SJSA1 (cell line): Measurements from ENCODE around the gene ATAD2B. TPM values are rescaled to one million over a fixed set of nuclear protein-coding genes. Genes with fewer than 3 reads are reported as not detected.
"Not testable (repeated sequence)": the region's sequence is repeated elsewhere in the genome, so short reads cannot be mapped to it uniquely, and the experiment has no call there.

Experiments
- DNase-seq, 2 experiments: peaks; one replicate each; pipeline ENCODE4 v3.0.0-alpha.2; 2015 to 2020; ENCODE audit warnings: low spot score in 2 of 2, low read depth in 1 of 2
- H3K27ac ChIP-seq: fragments of 250-450 bp; sonication (Bioruptor Pico); 2 replicates; pipeline ENCODE4 v1.5.1; 2020; ENCODE audit warnings: mild to moderate bottlenecking, moderate library complexity
- H3K27me3 ChIP-seq: fragments of 250-450 bp; sonication (Bioruptor Pico); replicated peaks from 2 replicates; pipeline ENCODE4 v1.5.1; 2020; ENCODE audit warnings: mild to moderate bottlenecking, moderate library complexity
- H3K36me3 ChIP-seq: fragments of 250-450 bp; sonication (Bioruptor Pico); 2 replicates; pipeline ENCODE4 v1.5.1; 2020; ENCODE audit warnings: mild to moderate bottlenecking
- H3K4me1 ChIP-seq: fragments of 250-450 bp; sonication (Bioruptor Pico); replicated peaks from 2 replicates; pipeline ENCODE4 v1.6.1; 2021; ENCODE audit warnings: mild to moderate bottlenecking
- H3K4me3 ChIP-seq: fragments of 250-450 bp; sonication (Bioruptor Pico); 2 replicates; pipeline ENCODE4 v1.5.1; 2020; ENCODE audit warnings: mild to moderate bottlenecking
- H3K9me3 ChIP-seq: fragments of 250-450 bp; sonication (Bioruptor Pico); replicated peaks from 2 replicates; pipeline ENCODE4 v1.5.1; 2020; ENCODE audit warnings: mild to moderate bottlenecking
- total RNA-seq: library from RNA; depleted of rRNA; stranded (reverse); fragments of >200 nt; shearing (Covaris generic); gene quantifications from 2 replicates; pipeline ENCODE4 v1.2.3, GENCODE V29; 2014; rRNA removed

Gene ATAD2B
- total RNA-seq, result 6.7 and 13.5 TPM in 2 replicates

DNA sequence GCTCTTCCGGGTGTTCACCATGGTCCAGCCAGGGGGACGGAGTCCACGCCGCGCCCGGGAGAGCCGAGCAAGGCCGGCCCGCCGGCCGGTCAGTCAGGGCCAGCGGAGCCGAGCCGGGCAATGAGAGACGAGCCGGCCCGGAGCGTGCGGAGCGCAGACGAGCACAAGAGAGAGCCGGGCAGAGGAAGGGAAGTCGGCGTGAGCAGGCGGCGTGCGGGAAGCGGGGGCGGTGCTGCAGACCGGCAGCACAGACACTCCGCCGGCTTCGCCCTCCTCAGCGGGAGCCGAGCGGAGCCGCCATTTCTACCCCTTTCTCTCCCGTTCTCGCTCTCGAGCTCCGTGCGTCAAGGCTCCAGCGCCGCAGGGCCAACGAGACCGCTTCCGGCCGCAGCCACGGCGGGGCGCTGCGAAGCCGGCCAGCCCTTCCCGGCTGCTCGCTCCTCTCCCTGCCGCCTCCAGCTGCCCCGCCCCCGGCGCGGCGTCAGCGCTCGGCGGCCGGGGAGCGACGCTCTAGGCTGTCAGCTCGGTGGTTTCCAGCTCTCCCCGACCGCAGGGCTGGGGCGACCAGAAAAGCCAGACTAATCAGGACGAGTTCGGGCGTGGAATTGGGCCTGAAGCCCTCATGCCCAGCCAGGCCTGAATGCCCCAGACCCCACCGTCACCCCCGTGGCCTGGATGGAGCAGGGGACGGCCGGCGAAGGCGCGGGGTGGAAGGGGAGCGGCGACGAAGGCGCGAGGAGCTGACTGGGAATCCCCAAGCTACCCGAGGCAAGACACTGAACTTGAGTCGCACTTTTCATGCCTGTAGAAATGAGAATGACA, at the start of gene ATAD2B:
Gene ATAD2B (minus strand): TSS at position 374 of the 822 bp plus-strand sequence. CDS start 353 bp downstream, at position 21.
- Histone ChIP-seq H3K36me3 (peaks cover 8% of the 10 kb centered on the region), H3K27me3 (no peaks in the 10 kb centered on the region), H3K4me1 (peaks cover 9% of the 10 kb centered on the region; the same call in 1 of the 2 replicates), H3K4me3 (peak within 1 kb of the TSS; percentile 74), H3K9me3 (no peaks in the 10 kb centered on the region), H3K27ac (peak within 1 kb of the TSS; percentile 87)
- DNase-seq, result peak; percentile 92 to 99

DNA sequence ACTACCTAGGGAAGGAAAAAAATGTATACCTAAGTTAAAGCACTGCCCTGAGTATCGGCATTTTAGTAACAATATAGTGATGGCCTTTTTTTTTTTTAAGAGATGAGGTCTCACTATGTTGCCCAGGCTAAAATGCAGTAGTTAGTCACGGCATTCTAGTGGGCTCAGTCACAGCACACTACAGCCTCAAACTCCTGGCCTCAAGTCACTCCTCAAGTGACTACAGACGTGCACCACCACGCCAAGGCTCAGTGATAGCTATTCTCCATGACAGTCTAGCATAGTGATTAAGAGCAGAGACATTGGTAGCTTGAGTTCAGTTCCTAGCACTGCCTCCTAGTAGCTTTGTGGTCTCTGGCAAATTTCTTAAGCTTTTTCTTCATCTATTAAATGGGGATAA, 40.9 kb upstream of the ATAD2B start:
- DNase-seq, result no peak
- no peaks in the 10 kb centered on the region for H3K9me3 ChIP-seq
- no peaks in the 10 kb centered on the region for H3K27me3 ChIP-seq
- H3K36me3 ChIP-seq, result peaks cover 1% of the 10 kb centered on the region; the same call in 1 of the 2 replicates
- H3K4me1 ChIP-seq, result no peaks in the 10 kb centered on the region
- H3K27ac ChIP-seq, result no peak overlapping the region
- H3K4me3 ChIP-seq, result no peak overlapping the region

DNA sequence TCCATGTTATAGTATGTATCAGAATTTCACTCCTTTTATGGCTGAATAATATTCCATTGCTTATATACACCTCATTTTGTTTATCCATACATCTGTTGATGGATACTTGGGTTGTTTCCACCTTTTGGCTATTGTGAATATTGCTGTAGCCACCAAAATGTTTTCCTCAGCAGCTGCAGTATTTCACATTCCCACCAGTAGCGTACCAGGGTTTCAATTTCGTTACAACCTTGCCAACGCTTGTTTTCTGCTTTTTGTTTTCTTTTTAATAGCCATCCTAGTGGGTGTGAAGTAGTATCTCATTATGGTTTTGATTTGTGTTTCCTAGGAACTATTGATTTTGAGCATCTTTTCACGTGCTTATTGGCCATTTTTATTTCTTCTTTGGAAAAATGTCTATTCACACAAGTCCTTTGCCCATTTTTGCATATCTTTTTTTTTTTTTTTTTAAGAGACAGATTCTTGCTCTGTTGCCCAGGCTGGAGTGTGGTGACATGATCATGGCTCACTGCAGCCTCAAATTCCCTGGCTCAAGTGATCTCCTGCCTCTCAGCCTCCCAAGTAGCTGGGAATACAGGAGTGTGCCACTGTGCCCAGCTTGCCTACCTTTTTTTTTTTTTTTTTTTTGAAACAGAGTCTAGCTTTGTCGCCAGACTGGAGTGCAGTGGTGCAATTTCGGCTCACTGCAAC, 27.5 kb upstream of the ATAD2B start:
- no peak for DNase-seq
- H3K27ac ChIP-seq, result no peak overlapping the region

DNA sequence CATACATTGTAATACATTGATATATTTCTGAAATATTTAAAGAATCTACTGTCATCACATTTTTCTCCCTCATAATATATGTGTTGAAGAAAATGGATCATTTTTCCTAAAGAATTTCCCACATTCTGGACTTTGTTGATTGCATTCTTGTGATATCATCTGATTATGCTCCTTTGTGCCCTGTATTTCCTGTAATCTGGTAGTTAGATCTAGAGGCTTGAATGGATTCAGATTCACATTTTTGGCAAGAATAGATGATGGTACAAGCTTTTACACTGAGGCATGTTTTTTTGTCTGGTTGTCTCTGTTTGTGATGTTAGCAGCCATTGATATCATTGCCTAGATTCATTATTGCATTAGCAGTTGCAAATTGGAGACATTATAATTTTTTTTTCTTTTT, 26.7 kb upstream of the ATAD2B start:
- H3K4me1 ChIP-seq, result peaks cover 4% of the 10 kb centered on the region
- no peak for DNase-seq
- peaks cover 6% of the 10 kb centered on the region for H3K36me3 ChIP-seq
- no peak overlapping the region for H3K4me3 ChIP-seq
- no peaks in the 10 kb centered on the region for H3K27me3 ChIP-seq
- no peaks in the 10 kb centered on the region for H3K9me3 ChIP-seq
- H3K27ac ChIP-seq, result no peak overlapping the region

More for the DNA sequence above, 27.5 kb upstream of the ATAD2B start:
- peaks cover 4% of the 10 kb centered on the region for H3K4me1 ChIP-seq
- peaks cover 9% of the 10 kb centered on the region for H3K36me3 ChIP-seq
- H3K27me3 ChIP-seq, result no peaks in the 10 kb centered on the region
- no peak overlapping the region for H3K4me3 ChIP-seq
- H3K9me3 ChIP-seq, result no peaks in the 10 kb centered on the region

DNA sequence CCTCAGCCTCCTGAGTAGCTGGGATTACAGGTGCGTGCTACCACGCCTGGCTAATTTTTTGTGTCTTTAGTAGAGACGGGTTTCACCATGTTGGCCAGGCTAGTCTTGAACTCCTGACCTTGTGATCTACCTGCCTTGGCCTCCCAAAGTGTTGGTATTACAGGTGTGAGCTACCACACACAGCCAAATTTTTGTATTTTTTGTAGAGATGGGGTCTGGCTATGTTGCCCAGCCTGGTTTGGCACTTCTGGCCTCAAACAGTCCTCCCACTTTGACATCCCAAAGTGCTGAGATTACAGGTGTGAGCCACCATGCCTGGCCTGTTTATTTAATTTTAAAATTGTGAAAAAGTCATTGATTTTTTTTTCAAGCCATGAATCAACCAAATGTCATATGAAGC, 25.6 kb upstream of the ATAD2B start:
- H3K4me1 ChIP-seq, H3K27ac ChIP-seq, H3K4me3 ChIP-seq, H3K27me3 ChIP-seq, H3K36me3 ChIP-seq, H3K9me3 ChIP-seq, DNase-seq: not testable (repeated sequence)

DNA sequence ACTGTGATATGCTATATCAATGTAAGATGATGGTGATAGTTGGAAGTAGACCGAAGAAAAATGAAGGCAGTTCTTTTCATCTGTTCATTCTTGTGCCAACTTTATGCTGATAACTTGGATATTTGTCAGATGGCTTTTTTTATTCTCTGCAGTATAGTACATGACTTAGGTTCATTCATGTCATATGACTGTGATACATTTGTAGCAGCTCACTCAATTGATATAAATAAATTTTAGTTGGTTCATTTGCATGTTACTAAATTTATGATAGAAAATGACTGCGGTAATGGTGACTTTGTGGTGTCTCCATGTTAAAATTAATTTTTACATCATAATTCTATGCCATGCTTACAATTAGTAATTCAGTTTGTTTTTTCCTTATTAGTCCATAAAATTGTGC, 20.4 kb upstream of the ATAD2B start:
- Histone ChIP-seq H3K4me3 (no peak overlapping the region), H3K4me1 (peaks cover 4% of the 10 kb centered on the region), H3K27ac (no peak overlapping the region), H3K27me3 (no peaks in the 10 kb centered on the region), H3K9me3 (no peaks in the 10 kb centered on the region), H3K36me3 (0 out of 2 replicates have a peak, but pooled peaks cover 5% of the 10 kb centered on the region)
- DNase-seq, result no peak

DNA sequence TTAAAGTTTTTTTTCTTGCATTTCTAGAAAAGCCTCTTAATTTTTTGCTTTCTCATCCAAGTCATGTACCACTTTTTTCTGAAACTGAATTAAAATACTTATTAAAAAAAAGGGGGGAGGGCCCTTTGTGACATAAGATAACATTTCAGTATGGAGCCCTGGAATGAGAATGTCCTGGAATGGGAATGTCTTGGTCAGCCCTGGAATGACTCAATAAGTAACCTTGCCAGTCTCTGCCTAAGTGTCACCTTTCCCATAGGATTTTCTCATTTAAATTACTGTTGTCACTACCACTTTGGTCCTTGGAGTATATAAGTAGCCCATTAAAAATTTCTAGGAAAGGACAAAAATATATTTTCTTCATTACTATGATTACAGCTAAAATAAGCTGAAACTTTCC, 18.1 kb upstream of the ATAD2B start:
- no peak overlapping the region for H3K27ac ChIP-seq
- H3K9me3 ChIP-seq, result peaks cover 6% of the 10 kb centered on the region; the same call in 1 of the 2 replicates
- peaks cover 13% of the 10 kb centered on the region for H3K4me1 ChIP-seq
- no peaks in the 10 kb centered on the region for H3K27me3 ChIP-seq
- H3K4me3 ChIP-seq, result no peak overlapping the region
- H3K36me3 ChIP-seq, result peaks cover 11% of the 10 kb centered on the region
- no peak for DNase-seq

DNA sequence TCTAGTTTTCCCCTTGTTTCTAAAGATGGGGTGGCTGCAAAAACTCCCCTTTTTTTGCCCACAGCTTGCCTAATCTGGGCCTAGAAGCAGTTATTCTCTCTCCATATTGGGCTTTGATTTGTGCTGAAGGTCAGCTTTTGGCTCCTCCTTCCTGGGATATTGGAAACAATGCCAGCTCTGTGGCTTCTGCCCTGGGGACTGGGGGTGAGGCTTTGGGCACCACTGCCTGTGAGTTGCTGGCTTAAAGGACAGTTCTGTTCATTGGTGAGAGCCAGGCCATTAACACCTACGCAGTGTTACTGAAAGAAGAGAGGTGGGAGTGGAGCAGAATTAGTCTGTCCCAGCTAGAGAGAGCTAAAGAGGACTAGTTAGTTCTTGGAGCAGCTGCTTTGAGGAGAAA, 17.6 kb upstream of the ATAD2B start:
- H3K4me3 ChIP-seq, result no peak overlapping the region
- peaks cover 11% of the 10 kb centered on the region for H3K36me3 ChIP-seq
- peaks cover 18% of the 10 kb centered on the region for H3K4me1 ChIP-seq
- H3K27me3 ChIP-seq, result no peaks in the 10 kb centered on the region
- DNase-seq, result no peak
- no peak overlapping the region for H3K27ac ChIP-seq
- H3K9me3 ChIP-seq, result peaks cover 6% of the 10 kb centered on the region; the same call in 1 of the 2 replicates

DNA sequence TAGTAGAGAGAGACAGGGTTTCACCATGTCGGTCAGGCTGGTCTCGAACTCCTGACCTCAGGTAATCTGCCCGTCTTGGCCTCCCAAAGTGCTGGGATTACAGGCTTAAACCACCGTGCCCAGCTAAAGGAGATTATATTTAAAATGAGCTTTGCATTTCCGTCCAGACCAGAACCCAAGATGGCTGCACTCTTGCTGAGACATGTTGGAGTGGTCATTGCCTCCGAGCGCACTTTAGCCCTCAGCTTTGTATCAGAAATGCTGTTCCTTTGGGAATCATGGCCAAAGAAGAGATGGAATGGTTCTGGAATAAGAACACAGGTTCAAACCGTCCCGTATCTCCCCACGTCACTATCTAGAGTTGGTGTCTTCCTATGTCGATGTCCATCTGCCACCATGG, 16.7 kb upstream of the ATAD2B start:
- DNase-seq, result no peak
- Histone ChIP-seq H3K9me3 (peaks cover 6% of the 10 kb centered on the region; the same call in 1 of the 2 replicates), H3K27ac (no peak overlapping the region), H3K4me3 (no peak overlapping the region), H3K4me1 (peaks cover 22% of the 10 kb centered on the region), H3K27me3 (no peaks in the 10 kb centered on the region), H3K36me3 (peaks cover 11% of the 10 kb centered on the region)

DNA sequence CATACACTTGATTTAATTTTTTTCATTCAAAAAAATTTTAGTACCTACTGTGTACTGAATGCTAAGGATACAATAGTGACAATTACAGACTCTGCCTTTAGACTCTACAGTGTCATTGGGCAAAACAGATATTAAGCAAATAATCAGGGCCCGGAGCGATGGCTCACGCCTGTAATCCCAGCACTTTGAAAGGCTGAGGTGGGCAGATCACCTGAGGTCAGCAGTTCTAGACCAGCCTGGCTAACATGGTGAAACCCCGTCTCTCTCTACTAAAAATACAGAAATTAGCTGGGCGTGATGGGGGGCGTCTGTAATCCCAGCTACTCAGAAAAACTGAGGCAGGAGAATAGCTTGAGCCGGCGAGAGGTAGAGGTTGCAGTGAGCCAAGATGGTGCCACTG, 14.7 kb upstream of the ATAD2B start:
- Histone ChIP-seq H3K27ac (no peak overlapping the region; the same call in 1 of the 2 replicates), H3K27me3 (no peaks in the 10 kb centered on the region), H3K36me3 (peaks cover 11% of the 10 kb centered on the region), H3K9me3 (peaks cover 6% of the 10 kb centered on the region; the same call in 1 of the 2 replicates), H3K4me3 (peak overlapping the region; percentile 100), H3K4me1 (peaks cover 22% of the 10 kb centered on the region)
- no peak for DNase-seq

DNA sequence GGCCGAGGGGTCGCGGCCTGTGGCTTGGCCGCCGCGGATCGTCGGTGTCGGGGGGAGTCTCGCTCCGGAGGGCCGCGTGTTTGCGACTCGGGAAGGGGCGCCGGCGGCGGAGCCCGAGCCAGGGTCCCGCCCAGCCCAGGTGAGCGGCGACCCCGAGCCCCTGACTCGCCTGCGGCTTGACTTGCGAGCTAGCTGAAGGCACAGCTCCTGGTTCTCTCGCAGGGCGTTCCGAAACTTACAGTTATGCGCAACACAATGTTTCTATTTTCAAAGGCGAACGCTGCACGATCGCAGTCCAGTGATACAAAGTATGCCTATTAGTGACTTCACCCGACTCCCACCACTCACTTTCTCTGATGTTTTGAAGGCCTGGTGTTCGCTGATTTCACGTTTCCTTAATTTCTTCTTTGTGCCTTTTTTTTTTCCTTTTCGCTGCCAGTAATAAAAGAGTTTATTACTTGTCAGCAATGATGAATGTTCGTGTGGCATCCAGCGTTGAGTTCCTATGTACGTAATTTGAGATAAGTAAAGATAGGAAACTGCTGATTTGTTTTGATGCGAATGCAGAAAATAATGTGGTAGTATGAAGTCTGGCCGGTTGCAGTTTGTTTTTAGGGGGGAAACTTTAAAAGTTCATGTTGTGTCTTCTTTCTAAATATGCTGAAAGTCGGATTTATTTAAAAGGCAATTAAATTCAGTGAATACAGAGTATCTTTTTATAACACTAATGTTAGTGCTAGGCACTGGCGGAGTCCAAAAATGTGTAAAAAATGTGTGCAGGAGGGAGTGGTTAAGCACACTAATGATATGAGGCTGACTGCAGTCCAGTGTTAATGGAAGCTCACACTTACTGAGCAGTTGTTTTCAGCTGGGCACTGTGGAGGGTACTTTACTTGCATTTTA, 14.0 kb upstream of the ATAD2B start:
- Histone ChIP-seq H3K27ac (peak overlapping the region; percentile 91), H3K4me3 (peak overlapping the region; percentile 100), H3K4me1 (peaks cover 22% of the 10 kb centered on the region), H3K9me3 (peaks cover 6% of the 10 kb centered on the region; the same call in 1 of the 2 replicates), H3K27me3 (no peaks in the 10 kb centered on the region), H3K36me3 (peaks cover 11% of the 10 kb centered on the region)
- DNase-seq, result peak; percentile 50 to 72

DNA sequence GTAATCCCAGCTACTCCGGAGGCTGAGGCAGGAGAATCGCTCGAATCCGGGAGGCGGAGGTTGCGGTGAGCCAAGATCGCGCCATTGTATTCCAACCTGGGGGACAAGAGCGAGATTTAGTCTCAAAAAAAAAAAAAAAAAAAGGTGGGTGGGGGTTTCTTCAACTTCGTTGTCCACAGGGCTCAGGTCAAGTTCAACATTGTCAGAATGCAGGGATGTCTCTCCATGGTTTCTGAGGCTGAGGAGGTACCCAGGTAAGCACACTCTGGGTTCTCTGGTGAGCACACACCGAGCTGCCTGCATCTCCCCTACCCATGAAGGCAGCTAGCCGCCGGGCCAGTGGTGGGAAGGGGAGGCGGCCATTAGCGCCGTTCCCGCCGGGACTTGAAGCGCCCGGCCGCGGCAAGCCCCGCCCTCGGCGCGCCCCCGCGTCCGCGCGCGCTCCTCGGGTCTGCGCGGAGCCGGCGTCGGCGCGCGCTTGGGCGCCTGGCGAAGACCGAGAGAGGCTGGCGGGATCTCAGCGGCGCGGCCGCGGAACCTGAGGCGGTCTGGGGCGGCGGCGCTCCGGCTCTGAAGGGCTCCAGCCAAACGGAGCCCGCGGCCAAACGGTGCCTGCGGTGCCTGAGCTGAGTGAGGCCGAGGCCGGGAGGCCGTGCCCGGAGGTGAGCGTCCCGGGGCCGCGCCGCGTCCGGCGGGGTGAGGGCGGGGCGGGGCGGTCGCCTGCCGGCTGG, 13.2 kb upstream of the ATAD2B start, which contains the start of gene UBXN2A:
Gene UBXN2A (plus strand): TSS at position 477 of the 731 bp plus-strand sequence. CDS start 17,852 bp downstream, outside the sequence.
- Histone ChIP-seq H3K4me3 (peak within 1 kb of the TSS; percentile 100), H3K27ac (peak within 1 kb of the TSS; percentile 91), H3K9me3 (peaks cover 6% of the 10 kb centered on the region; the same call in 1 of the 2 replicates), H3K4me1 (peaks cover 22% of the 10 kb centered on the region), H3K27me3 (no peaks in the 10 kb centered on the region), H3K36me3 (peaks cover 11% of the 10 kb centered on the region)
- DNase-seq, result peak; percentile 73 to 87
